Trophoblast cell (in vitro differentiated cells and primary cell): ENCODE data around the gene BEND2.

ENCODE experiments used
- DNase-seq, 2 donors: peaks; one replicate each; pipeline ENCODE4 v3.0.0-alpha.2; 2016
- H2AFZ ChIP-seq: 2 replicates; pipeline ENCODE4 v1.6.1; 2013; ENCODE audit warnings: low read length, moderate library complexity, mild to moderate bottlenecking; ENCODE audit not compliant: insufficient read depth, poor library complexity
- H2AK5ac ChIP-seq: 2 replicates; pipeline ENCODE4 v1.6.1; 2013; ENCODE audit warnings: mild to moderate bottlenecking, low read length
- H2BK120ac ChIP-seq: 2 replicates; pipeline ENCODE4 v1.6.1; 2013; ENCODE audit warnings: low read length, mild to moderate bottlenecking, moderate library complexity; ENCODE audit not compliant: insufficient read depth, poor library complexity
- H2BK12ac ChIP-seq: 2 replicates; pipeline ENCODE4 v1.6.1; 2013; ENCODE audit warnings: mild to moderate bottlenecking, low read length, moderate library complexity
- H2BK5ac ChIP-seq: 2 replicates; pipeline ENCODE4 v1.6.1; 2013; ENCODE audit warnings: low read length, low read depth, moderate library complexity, mild to moderate bottlenecking; ENCODE audit not compliant: poor library complexity
- H3K14ac ChIP-seq: 2 replicates; pipeline ENCODE4 v1.6.1; 2013; ENCODE audit warnings: mild to moderate bottlenecking, low read length
- H3K18ac ChIP-seq: 2 replicates; pipeline ENCODE4 v1.6.1; 2013; ENCODE audit warnings: mild to moderate bottlenecking, low read length
- H3K23ac ChIP-seq: 2 replicates; pipeline ENCODE4 v1.6.1; 2013; ENCODE audit warnings: low read length
- H3K27ac ChIP-seq: 2 replicates; pipeline ENCODE4 v1.5.1; 2013; ENCODE audit warnings: low read depth, mild to moderate bottlenecking, inconsistent platforms, low read length, moderate library complexity
- H3K27me3 ChIP-seq: 2 replicates; pipeline ENCODE4 v1.6.1; 2013; ENCODE audit warnings: inconsistent platforms, mild to moderate bottlenecking, low read length, moderate library complexity; ENCODE audit not compliant: insufficient read depth
- H3K36me3 ChIP-seq, 2 experiments: 1 replicate in 1 of 2; 2 replicates in 1 of 2; pipeline ENCODE4 v1.6.1; 2013; ENCODE audit warnings: low read length in 2 of 2, mild to moderate bottlenecking in 2 of 2, moderate library complexity in 1 of 2; ENCODE audit not compliant: insufficient read depth in 2 of 2, control insufficient read depth in 1 of 2
- H3K4ac ChIP-seq: 2 replicates; pipeline ENCODE4 v1.6.1; 2013; ENCODE audit warnings: low read depth, mild to moderate bottlenecking, low read length, moderate library complexity
- H3K4me1 ChIP-seq, 2 experiments: 1 replicate in 1 of 2; 2 replicates in 1 of 2; pipeline ENCODE4 v1.6.1; 2013; ENCODE audit warnings: low read length in 2 of 2, mild to moderate bottlenecking in 2 of 2, moderate library complexity in 1 of 2; ENCODE audit not compliant: insufficient read depth in 2 of 2, control insufficient read depth in 1 of 2
- H3K4me2 ChIP-seq: 2 replicates; pipeline ENCODE4 v1.6.1; 2013; ENCODE audit warnings: inconsistent platforms, mild to moderate bottlenecking, low read length, moderate library complexity
- H3K4me3 ChIP-seq: 2 replicates; pipeline ENCODE4 v1.5.1; 2013; ENCODE audit warnings: mild to moderate bottlenecking, low read depth, low read length, inconsistent platforms
- H3K79me1 ChIP-seq: one replicate; pipeline ENCODE4 v1.6.1; 2013; ENCODE audit warnings: low read length
- H3K79me2 ChIP-seq: 2 replicates; pipeline ENCODE4 v1.6.1; 2013; ENCODE audit warnings: low read length, mild to moderate bottlenecking; ENCODE audit not compliant: control insufficient read depth, insufficient read depth, poor library complexity
- H3K9ac ChIP-seq: 2 replicates; pipeline ENCODE4 v1.6.1; 2013; ENCODE audit warnings: mild to moderate bottlenecking, low read length
- H3K9me3 ChIP-seq: 2 replicates; pipeline ENCODE4 v1.6.1; 2013; ENCODE audit warnings: low read depth, mild to moderate bottlenecking, control low read depth, inconsistent platforms, low read length; ENCODE audit not compliant: insufficient read depth
- H4K12ac ChIP-seq: 2 replicates; pipeline ENCODE4 v1.6.1; 2013; ENCODE audit warnings: low read depth, mild to moderate bottlenecking, low read length, moderate library complexity
- H4K8ac ChIP-seq: 2 replicates; pipeline ENCODE4 v1.6.1; 2013; ENCODE audit warnings: low read depth, mild to moderate bottlenecking, low read length, moderate library complexity
- H4K91ac ChIP-seq: one replicate; pipeline ENCODE4 v1.6.1; 2013; ENCODE audit warnings: low read depth, mild to moderate bottlenecking, low read length, moderate library complexity
- WGBS: extraction: QIAGEN DNeasy Blood & Tissue Kit; methylation state at CpG from one replicate; pipeline ENCODE4 v1.1.7; 2013; ENCODE audit warnings: missing lambda C conversion rate; ENCODE audit not compliant: insufficient read length, insufficient coverage; ENCODE audit errors: extremely low coverage; 5-methylcytosine and 5-hydroxymethylcytosine counted together

The BEND2 gene

GRCh38 chrX:18203631-18204030, 17.1 kb downstream of the BEND2 start:
- Histone ChIP-seq H3K36me3 (no peaks in the 10 kb centered on the region), H3K9ac (no peak overlapping the region), H3K14ac (no peak overlapping the region), H3K4me2 (no peak overlapping the region), H2BK12ac (no peak overlapping the region), H4K8ac (no peak overlapping the region), H4K12ac (no peak overlapping the region), H3K27me3 (no peaks in the 10 kb centered on the region), H2BK120ac (no peak overlapping the region), H2AFZ (no peak overlapping the region), H3K27ac (no peak overlapping the region), H3K9me3 (no peaks in the 10 kb centered on the region), H3K23ac (no peak overlapping the region), H3K4me3 (no peak overlapping the region), H3K4me1 (no peaks in the 10 kb centered on the region), H2BK5ac (no peak overlapping the region), H3K79me1 (no peaks in the 10 kb centered on the region), H3K79me2 (no peaks in the 10 kb centered on the region), H2AK5ac (no peak overlapping the region), H3K18ac (no peak overlapping the region), H3K4ac (no peak overlapping the region), H4K91ac (no peak overlapping the region)
- WGBS = no CpG with 5 or more reads among the region's 5 CpGs
- no peak for DNase-seq

GRCh38 chrX:18194688-18195087, 26.0 kb downstream of the BEND2 start:
- H3K36me3 ChIP-seq = no peaks in the 10 kb centered on the region
- no peaks in the 10 kb centered on the region for H3K9me3 ChIP-seq
- no peak overlapping the region for H2AFZ ChIP-seq
- no peaks in the 10 kb centered on the region for H3K79me1 ChIP-seq
- no CpG with 5 or more reads among the region's 1 CpG for WGBS
- no peak overlapping the region for H3K9ac ChIP-seq
- no peak overlapping the region for H3K27ac ChIP-seq
- no peak overlapping the region for H4K8ac ChIP-seq
- no peaks in the 10 kb centered on the region for H3K27me3 ChIP-seq
- H3K18ac ChIP-seq = no peak overlapping the region
- H4K91ac ChIP-seq = no peak overlapping the region
- H3K4me3 ChIP-seq = no peak overlapping the region
- H2BK12ac ChIP-seq = no peak overlapping the region
- H3K14ac ChIP-seq = no peak overlapping the region
- H2AK5ac ChIP-seq = no peak overlapping the region
- DNase-seq = no peak
- H4K12ac ChIP-seq = no peak overlapping the region
- no peaks in the 10 kb centered on the region for H3K4me1 ChIP-seq
- no peak overlapping the region for H2BK120ac ChIP-seq
- H3K4ac ChIP-seq = no peak overlapping the region
- H2BK5ac ChIP-seq = no peak overlapping the region
- H3K23ac ChIP-seq = no peak overlapping the region
- no peak overlapping the region for H3K4me2 ChIP-seq
- H3K79me2 ChIP-seq = no peaks in the 10 kb centered on the region

DNA sequence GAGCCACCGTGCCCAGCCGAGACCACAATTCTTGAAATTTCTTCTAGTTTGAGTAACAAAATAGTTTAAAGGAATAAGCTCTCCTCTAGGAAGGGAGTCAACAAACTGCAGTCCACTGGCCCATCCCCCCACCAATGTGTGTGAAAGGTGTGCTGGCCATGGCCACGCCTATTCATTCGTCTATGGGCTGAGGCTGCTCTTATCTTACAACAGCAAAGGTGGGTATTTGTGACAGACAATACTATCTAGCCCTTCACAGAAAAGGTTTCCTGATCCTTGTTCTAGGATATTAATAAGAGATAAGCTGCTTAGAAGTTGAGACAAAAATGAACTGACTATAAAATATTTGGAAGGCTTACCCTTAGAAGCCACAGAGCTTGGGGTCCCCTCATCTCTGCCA, 41.2 kb downstream of the BEND2 start:
- no peak overlapping the region for H2BK120ac ChIP-seq
- no peak overlapping the region for H3K4ac ChIP-seq
- H3K23ac ChIP-seq = no peak overlapping the region
- no peak overlapping the region for H2BK5ac ChIP-seq
- no peak overlapping the region for H2AK5ac ChIP-seq
- no peak overlapping the region for H2BK12ac ChIP-seq
- H3K14ac ChIP-seq = no peak overlapping the region
- H3K4me2 ChIP-seq = no peak overlapping the region
- H3K9ac ChIP-seq = no peak overlapping the region
- no peak overlapping the region for H3K18ac ChIP-seq
- H3K27ac ChIP-seq = no peak overlapping the region
- H3K4me1 ChIP-seq = no peaks in the 10 kb centered on the region
- no peaks in the 10 kb centered on the region for H3K79me2 ChIP-seq
- no peak overlapping the region for H4K8ac ChIP-seq
- no peak overlapping the region for H4K12ac ChIP-seq
- H3K36me3 ChIP-seq = no peaks in the 10 kb centered on the region
- no peaks in the 10 kb centered on the region for H3K9me3 ChIP-seq
- H2AFZ ChIP-seq = no peak overlapping the region
- no peaks in the 10 kb centered on the region for H3K27me3 ChIP-seq
- WGBS = no CpG with 5 or more reads among the region's 4 CpGs
- peak; percentile 7 to 10 for DNase-seq
- no peak overlapping the region for H3K4me3 ChIP-seq
- H4K91ac ChIP-seq = no peak overlapping the region
- no peaks in the 10 kb centered on the region for H3K79me1 ChIP-seq

DNA sequence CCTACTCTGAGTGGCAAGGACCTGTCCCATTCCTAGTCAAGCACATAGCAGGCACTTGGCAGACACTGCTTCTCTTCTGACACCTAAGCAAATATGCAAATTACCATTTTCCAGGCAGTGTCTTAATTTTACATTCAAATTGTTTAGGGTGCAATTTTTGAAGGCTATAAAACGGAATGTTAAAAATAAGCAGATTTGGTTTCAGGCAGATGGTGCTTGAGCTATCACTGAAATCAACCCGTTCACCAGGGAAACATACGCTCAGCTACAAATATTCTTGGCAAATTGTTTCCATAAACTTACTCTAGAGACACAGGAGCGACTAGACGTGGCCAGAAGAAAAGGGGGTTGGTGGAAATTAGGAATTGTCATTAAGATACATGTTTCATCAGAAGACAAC, 45.7 kb downstream of the BEND2 start:
- H2BK5ac ChIP-seq = no peak overlapping the region
- WGBS = no CpG with 5 or more reads among the region's 5 CpGs
- no peak overlapping the region for H3K18ac ChIP-seq
- no peak overlapping the region for H2BK120ac ChIP-seq
- no peak overlapping the region for H4K12ac ChIP-seq
- H3K79me1 ChIP-seq = no peaks in the 10 kb centered on the region
- H3K36me3 ChIP-seq = no peaks in the 10 kb centered on the region
- H2BK12ac ChIP-seq = no peak overlapping the region
- no peak overlapping the region for H3K4me2 ChIP-seq
- no peak for DNase-seq
- no peak overlapping the region for H3K23ac ChIP-seq
- no peak overlapping the region for H3K14ac ChIP-seq
- no peaks in the 10 kb centered on the region for H3K79me2 ChIP-seq
- no peaks in the 10 kb centered on the region for H3K27me3 ChIP-seq
- no peak overlapping the region for H3K4me3 ChIP-seq
- H3K9me3 ChIP-seq = no peaks in the 10 kb centered on the region
- H2AFZ ChIP-seq = no peak overlapping the region
- no peaks in the 10 kb centered on the region for H3K4me1 ChIP-seq
- no peak overlapping the region for H2AK5ac ChIP-seq
- H4K91ac ChIP-seq = no peak overlapping the region
- H3K27ac ChIP-seq = no peak overlapping the region
- no peak overlapping the region for H4K8ac ChIP-seq
- H3K4ac ChIP-seq = no peak overlapping the region
- no peak overlapping the region for H3K9ac ChIP-seq
